Mesendoderm (in vitro differentiated cells): ENCODE data around the gene GRIN2C.

Experiments used
- DNase-seq: peaks from one replicate; pipeline ENCODE4 v3.0.0; 2013
- H2AK5ac ChIP-seq: 2 replicates; pipeline ENCODE4 v1.6.1; 2013; ENCODE audit warnings: low read length, inconsistent platforms
- H2BK120ac ChIP-seq: 2 replicates; pipeline ENCODE4 v1.6.1; 2013; ENCODE audit warnings: low read depth, mild to moderate bottlenecking, low read length, moderate library complexity, mixed read lengths
- H2BK15ac ChIP-seq: replicated peaks from 2 replicates; pipeline ENCODE4 v1.6.1; 2013; ENCODE audit warnings: low read depth, mild to moderate bottlenecking, moderate library complexity
- H2BK5ac ChIP-seq: 2 replicates; pipeline ENCODE4 v1.6.1; 2013; ENCODE audit warnings: low read length, inconsistent platforms
- H3K18ac ChIP-seq: 2 replicates; pipeline ENCODE4 v1.6.1; 2013; ENCODE audit warnings: mild to moderate bottlenecking, low read length, mixed read lengths
- H3K23ac ChIP-seq: one replicate; pipeline ENCODE4 v1.6.1; 2013; ENCODE audit warnings: low read length
- H3K27ac ChIP-seq: 2 replicates; pipeline ENCODE4 v1.5.1; 2013; ENCODE audit warnings: low read depth, mild to moderate bottlenecking, inconsistent platforms, low read length, moderate library complexity
- H3K27me3 ChIP-seq: 2 replicates; pipeline ENCODE4 v1.6.1; 2013; ENCODE audit warnings: low read length, control low read depth, mild to moderate bottlenecking, inconsistent platforms; ENCODE audit not compliant: insufficient read depth, poor library complexity
- H3K36me3 ChIP-seq: 2 replicates; pipeline ENCODE4 v1.6.1; 2013; ENCODE audit warnings: low read length, inconsistent platforms; ENCODE audit not compliant: control insufficient read depth, insufficient read depth
- H3K4ac ChIP-seq: one replicate; pipeline ENCODE4 v1.6.1; 2013; ENCODE audit warnings: low read depth, mild to moderate bottlenecking, low read length, moderate library complexity
- H3K4me1 ChIP-seq: 2 replicates; pipeline ENCODE4 v1.6.1; 2013; ENCODE audit warnings: low read depth, low read length, inconsistent platforms; ENCODE audit not compliant: control insufficient read depth
- H3K4me2 ChIP-seq: 2 replicates; pipeline ENCODE4 v1.6.1; 2013; ENCODE audit warnings: low read length
- H3K4me3 ChIP-seq: 2 replicates; pipeline ENCODE4 v1.5.1; 2013; ENCODE audit warnings: mild to moderate bottlenecking, low read length
- H3K56ac ChIP-seq: one replicate; pipeline ENCODE4 v1.6.1; 2013; ENCODE audit warnings: low read length
- H3K79me1 ChIP-seq: 2 replicates; pipeline ENCODE4 v1.6.1; 2013; ENCODE audit warnings: low read length, inconsistent platforms
- H3K79me2 ChIP-seq: 2 replicates; pipeline ENCODE4 v1.6.1; 2013; ENCODE audit warnings: mild to moderate bottlenecking, low read length; ENCODE audit not compliant: control insufficient read depth, insufficient read depth
- H3K9ac ChIP-seq: 2 replicates; pipeline ENCODE4 v1.6.1; 2013; ENCODE audit warnings: low read length, inconsistent platforms
- H4K5ac ChIP-seq: one replicate; pipeline ENCODE4 v1.6.1; 2013; ENCODE audit warnings: low read length
- H4K8ac ChIP-seq: one replicate; pipeline ENCODE4 v1.6.1; 2013; ENCODE audit warnings: low read depth, mild to moderate bottlenecking, control low read depth, low read length, moderate library complexity
- WGBS: extraction: QIAGEN DNeasy Blood & Tissue Kit; methylation state at CpG from one replicate; pipeline ENCODE4 v1.1.7; 2013; ENCODE audit warnings: low lambda C conversion rate, missing lambda C conversion rate; ENCODE audit not compliant: insufficient coverage; ENCODE audit errors: extremely low coverage; 5-methylcytosine and 5-hydroxymethylcytosine counted together

Gene GRIN2C

GRCh38 chr17:74822335-74822938 lies 37.2 kb downstream of the GRIN2C start:
- H3K4me3 ChIP-seq: no peak overlapping the region
- no peaks in the 10 kb centered on the region for H3K36me3 ChIP-seq
- no peak overlapping the region for H3K4ac ChIP-seq
- H2BK120ac ChIP-seq: no peak overlapping the region
- H2AK5ac ChIP-seq: no peak overlapping the region
- no peak overlapping the region for H3K18ac ChIP-seq
- peaks cover 2% of the 10 kb centered on the region for H3K4me1 ChIP-seq
- no peak overlapping the region for H3K23ac ChIP-seq
- H3K27ac ChIP-seq: no peak overlapping the region
- H3K27me3 ChIP-seq: no peaks in the 10 kb centered on the region
- WGBS: no CpG with 5 or more reads among the region's 15 CpGs
- no peak overlapping the region for H4K5ac ChIP-seq
- no peak overlapping the region for H3K9ac ChIP-seq
- no peaks in the 10 kb centered on the region for H3K79me1 ChIP-seq
- no peaks in the 10 kb centered on the region for H3K79me2 ChIP-seq
- H4K8ac ChIP-seq: no peak overlapping the region
- no peak overlapping the region for H3K4me2 ChIP-seq
- no peak overlapping the region for H3K56ac ChIP-seq
- no peak for DNase-seq
- H2BK15ac ChIP-seq: no peak overlapping the region
- no peak overlapping the region for H2BK5ac ChIP-seq

DNA sequence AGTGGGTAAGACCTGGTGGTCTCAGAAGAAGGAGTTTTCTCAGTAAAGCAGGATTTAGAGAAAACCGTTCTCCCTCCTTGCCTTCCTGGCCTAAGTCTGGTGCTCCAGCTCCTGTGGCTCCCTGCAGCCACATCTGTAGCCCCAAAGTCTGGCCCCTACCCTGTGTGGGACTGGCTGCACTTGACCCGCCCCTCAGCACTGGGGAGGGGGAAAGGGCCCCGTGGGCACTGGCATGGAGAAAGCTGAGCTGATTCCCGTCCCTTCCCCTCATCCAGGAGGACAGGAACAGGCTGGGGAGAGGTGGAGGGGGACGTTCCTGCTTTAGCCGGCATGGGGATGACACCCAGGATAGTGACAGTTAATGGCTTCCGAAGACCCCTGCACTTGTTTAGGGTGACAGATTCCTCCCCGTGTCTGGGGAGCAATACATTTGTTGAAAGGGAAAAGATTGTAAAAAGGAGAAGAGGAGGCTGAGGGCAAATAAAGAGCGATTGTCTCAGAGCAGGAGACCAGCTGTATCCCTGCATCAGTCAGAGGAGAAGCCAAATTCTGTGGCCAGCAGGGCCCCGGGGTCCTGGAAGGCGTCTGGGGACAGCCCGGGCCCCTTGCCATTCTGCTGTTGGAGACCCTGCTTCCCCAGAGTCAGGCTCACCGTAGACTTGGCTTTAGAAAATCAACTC lies 37.9 kb downstream of the GRIN2C start:
- Histone ChIP-seq H3K79me2 (no peaks in the 10 kb centered on the region), H2BK5ac (no peak overlapping the region), H2BK120ac (no peak overlapping the region), H3K23ac (no peak overlapping the region), H2BK15ac (no peak overlapping the region), H3K79me1 (no peaks in the 10 kb centered on the region), H4K5ac (no peak overlapping the region), H2AK5ac (no peak overlapping the region), H3K27me3 (no peaks in the 10 kb centered on the region), H3K4me2 (no peak overlapping the region), H3K36me3 (no peaks in the 10 kb centered on the region), H3K27ac (no peak overlapping the region), H3K9ac (no peak overlapping the region), H3K4me3 (no peak overlapping the region), H3K18ac (no peak overlapping the region), H3K56ac (no peak overlapping the region), H3K4me1 (peaks cover 2% of the 10 kb centered on the region), H4K8ac (no peak overlapping the region), H3K4ac (no peak overlapping the region)
- DNase-seq: no peak
- no CpG with 5 or more reads among the region's 13 CpGs for WGBS

DNA sequence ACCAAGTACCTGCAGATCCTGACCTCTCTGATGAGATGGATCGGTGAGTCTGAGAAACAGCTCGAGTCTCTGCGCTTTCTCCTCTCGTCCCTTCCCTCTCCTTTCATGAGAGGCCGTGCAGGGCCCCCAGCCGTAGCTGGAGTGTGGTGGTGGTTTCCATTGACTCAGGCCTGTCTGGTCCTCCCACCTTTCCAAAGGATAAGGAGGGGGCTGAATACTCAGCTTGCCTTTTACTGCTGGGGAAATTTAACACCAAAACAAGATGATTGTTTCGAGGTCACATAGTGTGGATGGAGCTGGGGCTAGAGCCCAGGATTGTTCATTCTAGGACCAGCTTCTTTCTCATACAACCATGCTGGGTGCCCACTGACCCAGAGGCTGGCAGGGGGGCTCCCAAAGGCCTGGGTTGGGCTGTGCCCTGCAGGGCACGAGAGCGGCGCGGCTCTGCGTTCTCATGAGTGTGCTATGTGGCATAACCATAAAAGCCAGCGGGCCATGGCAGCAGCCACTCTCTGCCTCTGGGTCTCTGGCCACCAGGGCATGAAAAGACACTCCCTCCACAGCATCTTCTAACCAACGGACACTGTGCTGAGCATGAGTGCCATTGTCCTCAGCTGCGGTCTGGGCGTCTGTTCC lies 39.8 kb downstream of the GRIN2C start:
- Histone ChIP-seq H3K18ac (no peak overlapping the region), H2BK5ac (no peak overlapping the region), H4K5ac (no peak overlapping the region), H2BK15ac (no peak overlapping the region), H3K79me1 (no peaks in the 10 kb centered on the region), H3K27ac (no peak overlapping the region), H3K56ac (no peak overlapping the region), H3K27me3 (no peaks in the 10 kb centered on the region), H3K4me1 (peaks cover 2% of the 10 kb centered on the region), H2AK5ac (no peak overlapping the region), H2BK120ac (no peak overlapping the region), H3K4me3 (no peak overlapping the region), H3K79me2 (no peaks in the 10 kb centered on the region), H3K23ac (no peak overlapping the region), H4K8ac (no peak overlapping the region), H3K36me3 (no peaks in the 10 kb centered on the region), H3K4ac (no peak overlapping the region), H3K4me2 (no peak overlapping the region), H3K9ac (no peak overlapping the region)
- DNase-seq: no peak
- WGBS: no CpG with 5 or more reads among the region's 16 CpGs

- H3K4me3 ChIP-seq: no peak overlapping the region
- H3K4me1 ChIP-seq: peaks cover 2% of the 10 kb centered on the region
- no peak overlapping the region for H2AK5ac ChIP-seq
- DNase-seq: peak; percentile 73
- no peaks in the 10 kb centered on the region for H3K27me3 ChIP-seq
- no peak overlapping the region for H3K56ac ChIP-seq
- no peak overlapping the region for H4K5ac ChIP-seq
- H3K36me3 ChIP-seq: no peaks in the 10 kb centered on the region
- no peak overlapping the region for H2BK5ac ChIP-seq
- no peak overlapping the region for H4K8ac ChIP-seq
- H3K4ac ChIP-seq: no peak overlapping the region
- no peaks in the 10 kb centered on the region for H3K79me1 ChIP-seq
- H3K9ac ChIP-seq: no peak overlapping the region
- no peak overlapping the region for H3K27ac ChIP-seq
- H3K4me2 ChIP-seq: no peak overlapping the region
- H3K23ac ChIP-seq: no peak overlapping the region
- no peak overlapping the region for H2BK15ac ChIP-seq
- no peak overlapping the region for H3K18ac ChIP-seq
- no CpG with 5 or more reads among the region's 16 CpGs for WGBS
- H2BK120ac ChIP-seq: no peak overlapping the region
- no peaks in the 10 kb centered on the region for H3K79me2 ChIP-seq
Observed at GRCh38 chr17:74818291-74818938, 41.3 kb downstream of the GRIN2C start.

GRCh38 chr17:74816905-74817620 lies 42.6 kb downstream of the GRIN2C start:
- no peak overlapping the region for H3K4ac ChIP-seq
- H3K36me3 ChIP-seq: no peaks in the 10 kb centered on the region
- no peak overlapping the region for H2AK5ac ChIP-seq
- H2BK15ac ChIP-seq: no peak overlapping the region
- H3K9ac ChIP-seq: no peak overlapping the region
- H3K79me2 ChIP-seq: no peaks in the 10 kb centered on the region
- no peaks in the 10 kb centered on the region for H3K79me1 ChIP-seq
- no peak overlapping the region for H3K18ac ChIP-seq
- WGBS: no CpG with 5 or more reads among the region's 18 CpGs
- no peak overlapping the region for H2BK5ac ChIP-seq
- DNase-seq: no peak
- H4K5ac ChIP-seq: no peak overlapping the region
- H3K4me1 ChIP-seq: peaks cover 2% of the 10 kb centered on the region
- no peak overlapping the region for H3K4me2 ChIP-seq
- no peak overlapping the region for H3K27ac ChIP-seq
- no peak overlapping the region for H3K56ac ChIP-seq
- H3K23ac ChIP-seq: no peak overlapping the region
- no peak overlapping the region for H2BK120ac ChIP-seq
- no peaks in the 10 kb centered on the region for H3K27me3 ChIP-seq
- no peak overlapping the region for H3K4me3 ChIP-seq
- no peak overlapping the region for H4K8ac ChIP-seq
